GM12865 (cell line): ENCODE measurements around the gene NME4.
"Not testable (repeated sequence)": the region's sequence is repeated elsewhere in the genome, so short reads cannot be mapped to it uniquely, and the experiment has no call there.

Source experiments
- DNase-seq: peaks from one replicate; pipeline ENCODE4 v3.0.0; 2010; ENCODE audit warnings: low read depth
- H3K4me3 ChIP-seq: 2 replicates; pipeline ENCODE4 v1.5.1; 2011; ENCODE audit warnings: mild to moderate bottlenecking, low read depth, low read length, control low read depth
- CTCF ChIP-seq: IDR thresholded peaks from 2 replicates; pipeline ENCODE4 v1.5.1; 2011; ENCODE audit warnings: low read length, control low read depth, low read depth, inconsistent platforms; ENCODE audit not compliant: insufficient read depth; ENCODE audit errors: missing control alignments

Gene NME4

DNA sequence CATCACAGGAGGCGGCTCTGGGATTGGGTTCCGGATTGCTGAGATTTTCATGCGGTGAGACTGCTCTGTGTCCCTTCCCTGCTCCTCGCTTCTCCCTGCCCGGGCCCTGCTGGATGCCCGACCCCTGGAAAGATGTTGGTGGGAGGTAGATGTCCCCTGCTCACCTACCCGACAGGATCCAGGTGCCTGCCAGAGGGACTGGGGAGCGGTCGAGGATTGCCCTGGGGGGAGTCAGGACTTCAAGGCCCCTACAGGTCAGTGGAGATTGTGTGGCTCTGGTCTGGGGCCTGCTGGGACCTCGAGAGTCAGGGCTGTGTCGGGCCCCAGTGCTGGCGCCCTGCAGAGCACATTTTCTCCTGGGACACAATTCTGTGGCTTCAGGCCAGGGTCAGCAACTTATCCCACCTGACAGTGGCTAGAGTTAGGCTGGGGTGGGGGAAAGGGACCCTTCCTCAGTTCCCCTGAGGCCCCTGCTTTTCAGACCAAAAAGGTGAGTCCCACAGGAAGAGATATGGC lies 8.0 kb downstream of the NME4 start:
- no peak overlapping the region for H3K4me3 ChIP-seq
- TF ChIP-seq CTCF = no peak
- DNase-seq = no peak

- DNase-seq = no peak
- H3K4me3 ChIP-seq = no peak overlapping the region
- no peak for TF ChIP-seq CTCF
Measured at GRCh38 chr16:405548-406506, 8.8 kb downstream of the NME4 start.

- no peak for DNase-seq
- H3K4me3 ChIP-seq = no peak overlapping the region
- TF ChIP-seq CTCF = no peak
Measured at GRCh38 chr16:407253-407652, 10.3 kb downstream of the NME4 start.

DNA sequence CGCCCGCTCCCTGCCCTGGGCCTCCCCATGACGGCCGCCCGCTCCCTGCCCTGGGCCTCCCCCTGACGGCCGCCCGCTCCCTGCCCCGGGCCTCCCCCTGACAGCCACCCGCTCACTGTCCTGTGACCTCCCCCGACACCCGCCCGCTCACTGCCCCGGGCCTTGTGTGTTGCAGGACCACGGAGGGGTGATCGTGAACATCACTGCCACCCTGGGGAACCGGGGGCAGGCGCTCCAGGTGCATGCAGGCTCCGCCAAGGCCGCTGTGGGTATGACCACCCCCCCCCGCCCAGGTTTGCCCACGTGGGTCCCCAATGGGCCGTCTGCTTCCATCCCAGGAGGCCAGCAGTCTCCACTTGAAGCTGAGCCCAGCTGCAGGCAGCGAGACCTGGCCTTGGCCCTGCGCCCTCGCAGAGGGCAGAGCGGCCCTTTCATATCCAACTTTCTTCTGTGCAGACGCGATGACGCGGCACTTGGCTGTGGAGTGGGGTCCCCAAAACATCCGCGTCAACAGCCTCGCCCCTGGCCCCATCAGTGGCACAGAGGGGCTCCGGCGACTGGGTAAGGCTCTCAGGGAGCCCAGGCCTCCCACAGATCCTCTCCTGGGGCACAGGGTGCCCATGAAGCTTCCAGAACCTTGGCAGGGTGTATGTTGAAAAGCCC lies 13.6 kb downstream of the NME4 start:
- H3K4me3 ChIP-seq = no peak overlapping the region
- TF ChIP-seq CTCF = no peak
- DNase-seq = no peak

DNA sequence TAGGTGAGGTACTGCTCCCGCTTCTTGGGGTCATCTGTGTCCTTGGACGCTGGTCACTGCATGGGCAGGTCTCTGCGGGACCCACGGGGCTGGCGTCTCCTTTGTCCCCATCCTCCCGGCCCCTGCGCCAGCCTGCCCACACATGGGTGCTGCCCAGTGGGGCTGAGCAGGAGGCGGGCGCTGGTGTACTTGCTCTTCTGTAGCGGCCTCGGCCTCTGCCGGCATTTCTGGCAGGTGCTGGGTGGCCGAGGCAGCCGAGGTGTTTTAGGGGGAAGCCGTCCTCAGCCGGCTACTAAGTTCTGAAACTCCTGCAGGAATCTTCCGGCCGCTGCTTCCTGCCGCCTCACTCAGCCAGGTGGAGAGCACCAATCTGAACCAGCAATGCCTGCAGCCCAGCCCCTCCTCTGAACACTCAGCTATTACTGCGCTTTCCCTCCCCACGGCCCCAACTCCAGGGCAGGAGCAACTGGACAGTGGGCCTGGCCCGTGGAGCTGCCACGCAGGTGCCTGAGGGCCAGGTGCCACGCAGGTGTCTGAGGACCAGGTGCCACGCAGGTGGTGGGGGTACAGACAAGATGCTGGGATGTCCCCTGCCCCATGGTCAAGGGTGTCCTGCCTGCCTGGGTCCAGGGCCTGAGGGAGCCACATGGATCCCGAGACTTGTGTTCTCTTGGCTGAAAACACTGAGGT lies 14.7 kb downstream of the NME4 start:
- DNase-seq = no peak
- no peak for TF ChIP-seq CTCF
- H3K4me3 ChIP-seq = no peak overlapping the region

GRCh38 chr16:414395-415169 lies 17.6 kb downstream of the NME4 start:
- no peak for DNase-seq
- no peak overlapping the region for H3K4me3 ChIP-seq
- TF ChIP-seq CTCF = no peak

DNA sequence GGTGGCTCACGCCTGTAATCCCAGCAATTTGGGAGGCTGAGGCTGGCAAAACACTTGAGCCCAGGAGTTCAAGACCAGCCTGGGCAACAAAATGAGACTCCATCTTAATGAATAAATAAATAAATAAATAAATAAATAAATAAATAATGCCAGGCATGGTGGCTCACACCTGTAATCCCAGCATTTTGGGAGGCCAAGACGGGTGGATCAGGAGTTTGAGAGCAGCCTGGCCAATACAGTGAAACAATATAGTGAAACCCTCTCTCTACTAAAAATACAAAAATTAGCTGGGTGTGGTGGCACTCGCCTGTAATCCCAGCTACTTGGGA lies 18.1 kb downstream of the NME4 start:
- H3K4me3 ChIP-seq = not testable (repeated sequence)

GRCh38 chr16:422179-422578 lies 25.2 kb downstream of the NME4 start:
- not testable (repeated sequence) for H3K4me3 ChIP-seq, DNase-seq

More for the DNA sequence above, 18.1 kb downstream of the NME4 start:
- not testable (repeated sequence) for DNase-seq
